ENCODE data around the gene MATCAP1.
A peak's percentile ranks its signal among the peaks of the same experiment; 100 is the strongest.

MATCAP1 gene

DNA sequence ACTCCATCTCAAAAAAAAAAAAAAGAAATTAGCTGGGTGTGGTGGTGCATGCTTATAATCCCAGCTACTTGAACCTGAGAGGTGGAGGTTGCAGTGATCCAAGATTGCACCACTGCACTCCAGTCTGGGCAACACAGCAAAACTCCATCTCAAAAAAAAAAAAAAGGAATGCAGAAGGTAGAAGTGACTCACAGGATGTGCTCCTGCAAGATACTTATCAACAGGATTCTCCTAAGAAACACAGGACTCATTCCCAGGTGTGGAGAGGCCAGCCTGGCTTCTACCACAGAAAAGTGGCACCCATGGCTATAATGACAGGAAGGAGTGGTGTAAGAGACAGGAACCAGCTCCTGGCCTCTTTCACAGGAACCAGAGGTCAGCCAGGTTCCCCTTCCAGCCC lies 29.0 kb upstream of the MATCAP1 start:
- ATAC-seq: no peak
- DNase-seq (ENCODE audit: low spot score in 2 of 2): no peak
- H3K4me3 Mint-ChIP-seq: no peak overlapping the region
- H3K4me1 Mint-ChIP-seq: peaks cover 5% of the 10 kb centered on the region
- no peaks in the 10 kb centered on the region for H3K9me3 Mint-ChIP-seq
- peaks cover 5% of the 10 kb centered on the region for H3K36me3 Mint-ChIP-seq
- no peak overlapping the region for H3K27ac Mint-ChIP-seq

DNA sequence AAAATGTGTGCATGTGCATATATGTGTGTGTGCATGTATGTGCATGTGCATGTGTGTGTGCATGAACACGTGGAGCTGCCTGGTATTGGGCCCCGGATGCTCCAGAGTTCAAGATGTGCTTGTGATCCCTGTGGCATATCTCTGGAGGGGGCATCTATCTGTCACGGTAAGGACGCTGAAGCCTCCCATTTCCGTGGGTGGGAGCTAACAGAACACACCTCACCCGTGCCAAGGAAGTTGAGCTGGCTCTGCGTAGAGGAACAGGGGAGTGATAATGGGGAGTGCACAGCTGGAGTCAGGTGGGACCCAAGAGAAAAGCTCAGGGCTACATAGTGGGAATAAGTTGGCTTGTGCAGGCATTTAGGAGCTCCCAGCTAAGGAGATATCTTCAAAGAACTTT lies 27.9 kb upstream of the MATCAP1 start:
- no peak for DNase-seq (ENCODE audit: low spot score in 2 of 2)
- H3K27ac Mint-ChIP-seq: no peak overlapping the region
- no peaks in the 10 kb centered on the region for H3K9me3 Mint-ChIP-seq
- H3K36me3 Mint-ChIP-seq: no peaks in the 10 kb centered on the region
- no peak for ATAC-seq
- H3K4me3 Mint-ChIP-seq: no peak overlapping the region
- peaks cover 10% of the 10 kb centered on the region for H3K4me1 Mint-ChIP-seq

DNA sequence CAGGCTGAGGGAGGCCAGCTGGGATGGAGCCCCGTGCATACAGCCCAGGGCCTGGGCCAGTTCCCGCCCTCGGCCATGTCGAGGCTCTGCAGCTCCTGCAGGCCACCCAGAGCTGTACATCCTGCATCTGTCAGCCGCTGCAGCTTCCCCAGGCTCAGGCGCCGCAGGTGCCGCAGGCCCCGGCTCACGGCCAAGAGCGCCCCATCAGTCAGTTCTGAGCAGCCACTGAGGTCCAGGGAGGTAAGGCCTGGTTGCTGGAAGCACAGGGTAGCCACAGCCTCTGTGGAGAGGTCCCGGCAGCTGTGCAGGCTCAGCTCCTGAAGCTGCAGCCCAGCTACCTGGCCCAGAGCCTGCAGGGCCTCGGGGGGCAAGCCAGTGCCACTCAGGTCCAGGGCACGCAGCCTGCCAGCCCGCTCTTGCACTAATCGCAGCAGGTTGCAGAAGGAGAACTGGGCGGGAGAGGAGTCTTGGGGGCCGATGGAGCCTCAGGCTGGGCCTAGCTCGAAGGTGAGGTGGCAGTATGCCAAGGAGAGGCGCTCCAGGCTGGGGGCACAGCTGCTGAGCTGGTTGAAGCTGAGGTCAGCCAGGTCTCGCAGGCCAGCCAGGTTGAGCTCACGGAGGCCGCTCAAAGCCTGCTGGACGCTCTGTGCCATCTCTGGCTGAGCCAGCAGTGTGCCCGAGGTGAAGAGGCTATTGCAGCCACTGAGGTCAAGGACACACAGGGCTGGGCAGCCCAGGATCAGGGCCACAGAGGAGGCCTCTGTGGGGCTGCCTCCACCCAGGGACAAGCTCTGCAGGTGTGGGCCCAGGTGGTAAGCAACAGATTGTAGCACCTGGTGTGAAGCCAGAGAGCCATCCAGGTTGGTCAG lies 26.5 kb upstream of the MATCAP1 start:
- Mint-ChIP-seq H3K4me3 (no peak overlapping the region), H3K27ac (peak overlapping the region; percentile 68), H3K36me3 (peaks cover 12% of the 10 kb centered on the region), H3K4me1 (peaks cover 13% of the 10 kb centered on the region), H3K9me3 (no peaks in the 10 kb centered on the region)
- no peak for DNase-seq (ENCODE audit: low spot score in 2 of 2)
- ATAC-seq: no peak

DNA sequence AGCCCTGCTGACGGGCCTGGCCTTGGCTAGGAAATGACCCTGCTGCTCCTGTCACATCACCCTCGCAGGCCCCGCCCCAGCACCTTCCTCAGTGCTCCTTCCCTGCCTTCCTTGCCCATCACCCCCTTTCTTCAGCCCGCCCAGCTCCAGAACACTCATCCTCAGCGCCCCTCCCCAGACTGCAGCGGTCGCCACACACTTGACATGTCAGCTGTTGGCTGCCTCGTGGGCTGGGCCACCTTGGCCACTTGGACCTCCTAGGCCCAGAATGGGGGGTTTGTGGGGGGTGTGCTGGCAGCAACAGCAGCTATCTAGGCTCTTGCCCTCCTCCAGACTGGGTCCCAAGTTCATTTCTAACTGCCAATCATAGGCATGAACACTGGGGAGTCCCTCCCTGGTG lies 25.8 kb upstream of the MATCAP1 start:
- Mint-ChIP-seq H3K36me3 (peaks cover 18% of the 10 kb centered on the region), H3K27ac (peak overlapping the region; percentile 60), H3K9me3 (no peaks in the 10 kb centered on the region), H3K4me1 (peaks cover 13% of the 10 kb centered on the region), H3K4me3 (no peak overlapping the region)
- DNase-seq (ENCODE audit: low spot score in 2 of 2) (no peak), ATAC-seq (no peak)

DNA sequence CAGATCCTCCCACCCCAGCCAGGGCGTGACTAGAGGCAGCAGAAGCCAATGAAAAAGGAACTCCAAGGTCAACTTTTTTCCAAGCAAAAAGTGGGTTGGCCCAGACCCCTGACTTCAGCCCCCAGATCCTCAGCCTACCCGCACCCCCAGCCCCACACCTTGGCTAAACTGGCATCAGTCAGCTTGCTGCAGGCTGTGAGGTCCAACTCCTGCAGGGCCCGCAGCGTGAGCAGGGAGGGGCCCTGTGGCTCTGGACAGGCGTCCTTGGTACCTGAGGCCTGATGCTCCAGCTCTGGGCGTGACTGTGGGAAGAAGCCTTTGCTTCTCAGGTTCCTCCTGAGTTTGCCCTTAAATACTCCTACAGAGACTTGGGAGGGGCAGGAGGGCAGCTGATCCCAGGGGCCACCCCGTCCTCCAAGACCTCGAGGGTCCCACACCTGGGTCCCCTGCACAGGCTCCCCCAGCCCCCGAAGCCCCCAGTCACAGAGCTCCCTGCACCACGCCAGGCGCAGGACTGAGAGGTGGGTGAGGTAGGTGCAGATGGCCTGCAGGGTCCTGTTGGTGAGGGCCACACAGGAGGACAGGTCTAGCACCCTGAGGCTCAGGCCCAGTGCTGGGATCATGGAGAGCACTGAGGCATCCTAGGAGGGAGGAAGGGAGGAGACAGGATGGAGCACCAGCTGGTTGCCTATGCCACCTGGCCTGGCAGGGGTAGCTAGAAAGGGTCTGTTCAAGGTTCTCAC lies 24.6 kb upstream of the MATCAP1 start:
- H3K4me1 Mint-ChIP-seq: peaks cover 13% of the 10 kb centered on the region
- H3K4me3 Mint-ChIP-seq: no peak overlapping the region
- DNase-seq (ENCODE audit: low spot score in 2 of 2) (no peak), ATAC-seq (no peak)
- H3K27ac Mint-ChIP-seq: peak overlapping the region; percentile 60
- peaks cover 26% of the 10 kb centered on the region for H3K36me3 Mint-ChIP-seq
- H3K9me3 Mint-ChIP-seq: no peaks in the 10 kb centered on the region

DNA sequence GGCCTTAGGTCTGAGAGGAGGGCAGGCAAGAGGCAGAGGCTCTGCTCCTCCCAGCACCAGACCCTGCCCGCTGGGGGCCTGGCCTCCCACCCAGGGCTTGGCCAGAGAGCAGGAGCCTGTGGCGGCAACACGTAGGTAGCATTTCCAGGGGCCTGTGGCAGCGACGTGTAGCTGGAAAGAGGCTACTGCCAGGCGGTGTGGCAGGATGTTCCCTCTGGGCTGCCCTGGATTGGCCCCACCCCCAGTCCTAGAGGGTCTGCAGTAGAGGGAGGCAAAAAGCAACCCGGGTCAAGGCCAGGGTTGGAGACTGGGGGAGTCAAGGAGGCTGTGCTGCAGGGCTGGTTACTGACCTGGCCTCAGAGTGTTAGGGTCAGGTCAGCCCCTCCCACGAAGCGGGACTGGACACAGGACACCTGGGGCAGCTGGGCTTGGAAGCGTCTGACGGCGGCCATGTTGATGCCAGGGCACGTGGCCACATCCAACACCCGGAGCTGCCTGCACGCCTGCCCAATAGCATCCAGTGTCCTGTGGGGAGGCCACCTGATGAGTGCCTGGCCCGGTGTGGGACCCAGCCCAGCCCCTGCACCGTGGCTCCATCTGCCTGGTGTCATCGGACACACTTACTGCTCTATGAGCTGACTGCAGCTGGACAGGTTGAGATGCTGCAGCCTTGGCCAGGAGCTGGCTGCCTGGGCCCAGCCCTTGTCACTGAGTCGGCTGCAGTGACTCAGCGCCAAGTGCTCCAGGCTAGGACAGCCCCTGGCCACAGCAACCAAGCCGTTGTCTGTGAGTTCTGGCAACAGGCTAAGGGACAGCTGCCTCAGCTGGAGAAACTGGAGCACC lies 23.7 kb upstream of the MATCAP1 start:
- H3K4me1 Mint-ChIP-seq: peaks cover 13% of the 10 kb centered on the region
- no peaks in the 10 kb centered on the region for H3K9me3 Mint-ChIP-seq
- ATAC-seq (no peak), DNase-seq (ENCODE audit: low spot score in 2 of 2) (no peak)
- H3K4me3 Mint-ChIP-seq: no peak overlapping the region
- H3K27ac Mint-ChIP-seq: peak overlapping the region; percentile 89
- peaks cover 32% of the 10 kb centered on the region for H3K36me3 Mint-ChIP-seq

DNA sequence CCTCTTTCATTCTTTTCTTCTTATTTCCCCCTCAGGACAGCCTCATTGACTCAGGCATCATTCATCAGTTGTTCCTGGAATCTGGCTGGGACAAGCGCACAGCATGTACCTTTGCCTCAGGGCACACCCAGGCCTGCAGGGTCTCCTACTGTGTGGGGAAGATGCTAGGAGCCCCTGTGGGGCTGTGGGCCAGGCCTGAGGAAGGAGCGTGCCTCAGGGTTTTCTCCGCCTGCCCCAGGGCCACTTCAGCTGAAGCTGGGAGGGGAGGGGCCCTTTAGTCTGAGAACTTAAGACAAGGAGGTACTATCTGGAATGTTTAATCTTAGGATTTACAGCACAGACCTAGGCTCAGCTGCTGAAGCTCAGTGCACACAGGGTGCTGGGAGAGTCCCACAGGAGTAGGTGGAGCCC lies 23.1 kb upstream of the MATCAP1 start:
- DNase-seq (ENCODE audit: low spot score in 2 of 2) (no peak), ATAC-seq (no peak)
- Mint-ChIP-seq H3K36me3 (peaks cover 38% of the 10 kb centered on the region), H3K4me1 (peaks cover 13% of the 10 kb centered on the region), H3K27ac (peak overlapping the region; percentile 89), H3K9me3 (no peaks in the 10 kb centered on the region), H3K4me3 (no peak overlapping the region)

DNA sequence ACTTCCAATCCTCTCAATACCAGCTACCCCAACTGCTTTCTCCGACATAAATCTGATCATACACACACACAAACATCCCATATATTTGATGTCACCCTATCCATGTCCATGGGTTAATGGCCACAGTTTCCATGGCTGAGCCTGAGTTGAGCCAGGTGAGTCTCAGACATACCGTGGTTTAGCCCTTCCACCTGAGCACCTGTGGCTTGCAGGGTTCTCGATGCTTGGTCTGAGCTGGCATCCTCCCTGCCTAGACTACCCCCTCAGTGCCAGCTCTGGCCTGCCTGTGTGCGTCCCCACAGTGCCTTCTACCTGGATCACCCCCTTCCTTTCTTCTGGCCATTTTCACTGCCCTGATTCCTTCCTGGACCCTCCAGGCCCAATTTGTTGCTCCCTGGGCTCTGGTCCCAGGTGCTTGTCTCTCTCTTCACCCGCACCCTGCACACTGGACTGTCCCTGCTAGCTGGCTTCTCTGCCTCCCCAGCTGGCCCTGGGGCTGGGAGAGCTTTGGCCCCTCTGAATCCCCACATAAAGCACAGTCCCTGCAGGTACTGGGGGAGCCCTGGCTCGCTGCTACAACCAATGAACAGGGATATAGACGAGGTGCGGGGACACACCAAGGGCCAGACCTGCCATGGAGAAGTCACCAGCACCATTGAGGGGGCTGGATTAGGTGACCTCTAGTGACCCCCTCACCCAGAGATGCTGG lies 22.5 kb upstream of the MATCAP1 start:
- Mint-ChIP-seq H3K4me3 (no peak overlapping the region), H3K4me1 (peaks cover 13% of the 10 kb centered on the region), H3K27ac (peak overlapping the region; percentile 89), H3K36me3 (peaks cover 44% of the 10 kb centered on the region), H3K9me3 (no peaks in the 10 kb centered on the region)
- DNase-seq (ENCODE audit: low spot score in 2 of 2) (no peak), ATAC-seq (no peak)

DNA sequence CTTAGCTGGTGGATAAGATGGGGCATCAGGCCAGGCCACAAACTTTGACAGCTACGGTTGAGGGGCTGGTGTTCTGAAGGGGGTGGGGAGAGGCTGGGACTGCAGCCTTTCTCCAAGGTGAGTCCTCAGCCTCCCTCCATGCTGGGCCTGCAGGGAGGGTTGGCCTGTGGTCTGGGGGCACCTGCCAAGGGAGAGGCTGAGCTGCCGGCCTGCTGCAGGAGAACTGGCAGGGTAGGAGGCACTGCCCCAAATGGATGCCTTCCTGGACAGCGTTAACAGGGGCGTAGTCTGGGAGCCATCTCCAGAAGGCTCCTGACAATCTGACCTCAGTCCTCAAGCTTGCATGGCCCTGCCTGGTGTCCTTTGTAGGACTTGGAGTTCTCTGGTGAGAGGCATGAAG lies 20.3 kb upstream of the MATCAP1 start:
- Mint-ChIP-seq H3K27ac (no peak overlapping the region), H3K4me3 (no peak overlapping the region), H3K36me3 (peaks cover 64% of the 10 kb centered on the region), H3K9me3 (no peaks in the 10 kb centered on the region), H3K4me1 (peaks cover 10% of the 10 kb centered on the region)
- DNase-seq (ENCODE audit: low spot score in 2 of 2) (no peak), ATAC-seq (no peak)

DNA sequence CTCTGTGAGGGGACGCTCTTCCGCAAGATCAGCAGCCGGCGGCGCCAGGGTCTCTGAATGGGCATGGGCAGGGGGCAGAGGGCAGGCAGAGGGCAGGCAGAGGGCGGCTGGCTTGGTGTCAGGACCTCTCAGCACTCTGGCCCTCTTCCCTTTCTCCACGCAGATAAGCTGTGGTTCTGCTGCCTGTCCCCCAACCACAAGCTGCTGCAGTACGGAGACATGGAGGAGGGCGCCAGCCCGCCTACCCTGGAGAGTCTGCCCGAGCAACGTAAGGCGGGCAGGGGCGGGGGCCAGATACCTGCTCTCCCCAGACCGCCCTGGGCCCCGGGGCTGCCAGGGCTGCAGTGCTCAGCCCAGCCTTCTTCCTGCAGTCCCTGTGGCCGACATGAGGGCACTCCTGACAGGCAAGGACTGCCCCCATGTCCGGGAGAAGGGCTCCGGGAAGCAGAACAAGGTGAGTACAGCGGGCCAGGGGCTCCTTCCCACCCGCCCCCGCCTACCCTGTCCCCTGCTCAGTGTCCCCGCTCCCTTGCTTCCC lies 19.3 kb upstream of the MATCAP1 start:
- Mint-ChIP-seq H3K4me3 (no peak overlapping the region), H3K27ac (no peak overlapping the region)

DNA sequence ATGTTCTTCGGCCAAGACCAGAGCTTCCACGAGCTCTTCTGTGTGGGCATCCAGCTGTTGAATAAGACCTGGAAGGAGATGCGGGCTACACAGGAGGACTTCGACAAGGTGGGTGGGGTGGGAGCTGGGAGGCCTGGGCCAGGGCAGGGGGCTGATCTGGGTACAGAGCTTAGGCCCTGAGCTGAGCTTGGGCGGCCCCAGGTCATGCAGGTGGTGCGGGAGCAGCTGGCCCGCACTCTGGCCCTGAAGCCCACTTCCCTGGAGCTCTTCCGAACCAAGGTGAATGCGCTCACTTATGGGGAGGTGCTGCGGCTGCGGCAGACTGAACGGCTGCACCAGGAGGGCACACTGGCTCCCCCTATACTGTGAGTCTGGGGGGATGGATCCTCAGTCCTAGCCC lies 18.7 kb upstream of the MATCAP1 start:
- ATAC-seq: no peak
- Mint-ChIP-seq H3K4me1 (peaks cover 8% of the 10 kb centered on the region), H3K4me3 (no peak overlapping the region), H3K9me3 (no peaks in the 10 kb centered on the region), H3K36me3 (peaks cover 77% of the 10 kb centered on the region), H3K27ac (no peak overlapping the region)
- DNase-seq (ENCODE audit: low spot score in 2 of 2): no peak

More for the DNA sequence above, 19.3 kb upstream of the MATCAP1 start:
- peaks cover 8% of the 10 kb centered on the region for H3K4me1 Mint-ChIP-seq
- peaks cover 71% of the 10 kb centered on the region for H3K36me3 Mint-ChIP-seq
- no peaks in the 10 kb centered on the region for H3K9me3 Mint-ChIP-seq
- no peak for ATAC-seq
- no peak for DNase-seq (ENCODE audit: low spot score in 2 of 2)

DNA sequence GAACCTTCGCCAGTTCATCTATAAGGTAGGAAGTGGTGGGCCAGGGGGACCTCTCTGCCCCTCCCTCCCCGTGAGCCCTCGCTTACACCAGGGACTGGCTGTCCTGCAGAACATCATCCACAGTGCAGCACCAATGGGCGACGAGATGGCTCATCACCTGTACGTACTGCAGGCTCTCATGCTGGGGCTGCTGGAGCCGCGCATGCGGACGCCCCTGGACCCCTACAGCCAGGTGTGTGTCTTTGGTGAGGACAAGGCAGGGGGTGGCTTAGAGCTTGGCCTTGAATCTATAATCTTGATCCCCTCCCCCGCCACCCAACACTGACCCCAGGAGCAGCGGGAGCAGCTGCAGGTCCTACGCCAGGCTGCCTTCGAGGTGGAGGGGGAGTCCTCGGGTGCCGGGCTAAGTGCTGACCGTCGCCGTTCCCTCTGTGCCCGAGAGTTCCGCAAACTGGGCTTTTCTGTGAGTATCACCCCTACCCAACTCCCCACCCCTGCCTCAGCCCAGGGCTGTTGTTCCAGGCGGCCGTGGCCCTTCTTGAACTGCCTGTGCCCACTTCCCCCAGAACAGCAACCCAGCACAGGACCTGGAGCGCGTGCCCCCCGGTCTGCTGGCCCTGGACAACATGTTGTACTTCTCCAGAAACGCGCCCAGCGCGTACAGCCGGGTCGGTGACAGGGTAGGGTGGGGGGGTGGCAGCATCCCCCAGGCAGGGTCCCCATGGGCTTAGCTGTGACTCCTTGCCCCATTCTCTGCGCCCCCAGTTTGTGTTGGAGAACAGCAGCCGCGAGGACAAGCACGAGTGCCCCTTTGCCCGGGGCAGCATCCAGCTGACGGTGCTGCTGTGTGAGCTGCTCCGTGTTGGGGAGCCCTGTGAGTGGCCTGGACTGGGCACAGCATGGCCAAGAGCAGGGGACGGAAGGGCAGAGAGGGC lies 17.9 kb upstream of the MATCAP1 start:
- Mint-ChIP-seq H3K36me3 (peaks cover 84% of the 10 kb centered on the region), H3K27ac (no peak overlapping the region), H3K4me1 (peaks cover 8% of the 10 kb centered on the region), H3K4me3 (no peak overlapping the region), H3K9me3 (no peaks in the 10 kb centered on the region)
- DNase-seq (ENCODE audit: low spot score in 2 of 2) (no peak), ATAC-seq (no peak)

DNA sequence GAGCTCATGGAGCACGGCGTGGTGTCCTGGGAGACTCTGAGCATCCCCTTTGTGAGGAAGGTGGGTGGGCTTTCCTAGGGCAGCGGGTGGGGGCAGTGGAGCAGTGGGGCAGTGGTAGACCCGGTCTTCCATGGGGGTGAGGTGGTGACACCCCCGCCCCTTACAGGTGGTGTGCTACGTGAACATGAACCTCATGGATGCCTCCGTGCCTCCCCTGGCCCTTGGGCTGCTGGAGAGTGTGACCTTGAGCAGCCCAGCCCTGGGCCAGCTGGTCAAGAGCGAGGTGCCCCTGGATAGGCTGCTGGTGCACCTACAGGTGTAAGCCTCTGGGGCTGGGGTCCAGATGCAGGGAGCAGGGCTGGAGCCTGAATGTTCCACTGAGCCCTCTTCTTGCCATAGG lies 16.7 kb upstream of the MATCAP1 start:
- Mint-ChIP-seq H3K4me3 (no peak overlapping the region), H3K4me1 (peaks cover 17% of the 10 kb centered on the region), H3K9me3 (no peaks in the 10 kb centered on the region), H3K36me3 (peaks cover 86% of the 10 kb centered on the region), H3K27ac (no peak overlapping the region)
- ATAC-seq (no peak), DNase-seq (ENCODE audit: low spot score in 2 of 2) (no peak)

DNA sequence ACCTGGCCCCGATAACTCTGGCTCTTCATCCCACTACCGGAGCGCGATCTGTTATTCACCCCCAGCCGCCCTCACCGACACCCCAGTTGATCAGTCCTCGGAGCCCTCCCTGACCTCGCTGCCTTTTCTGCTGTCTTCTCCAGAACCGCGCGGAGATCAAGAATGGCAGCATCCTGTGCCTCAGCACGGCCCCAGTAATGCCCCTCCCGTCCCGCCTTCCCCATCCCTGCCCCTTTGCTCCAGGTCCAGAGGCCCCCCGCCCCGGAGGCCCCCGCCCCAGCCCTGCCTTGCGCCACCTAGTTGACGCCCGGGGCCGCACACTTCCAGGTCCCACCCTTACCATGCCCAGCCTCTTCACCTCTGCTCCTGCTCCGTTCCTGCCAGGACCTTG lies 16.0 kb upstream of the MATCAP1 start:
- peaks cover 20% of the 10 kb centered on the region for H3K4me1 Mint-ChIP-seq
- no peak overlapping the region for H3K27ac Mint-ChIP-seq
- H3K4me3 Mint-ChIP-seq: no peak overlapping the region
- DNase-seq (ENCODE audit: low spot score in 2 of 2): no peak
- no peak for ATAC-seq
- H3K9me3 Mint-ChIP-seq: no peaks in the 10 kb centered on the region
- H3K36me3 Mint-ChIP-seq: peaks cover 87% of the 10 kb centered on the region

All from stimulated activated effector memory CD8-positive, alpha-beta T cell treated with anti-CD3 and anti-CD28 coated beads, Interleukin-12 subunit alpha, Interleukin-12 subunit beta, amount 100 ng/mL, for 72 hours (primary cell).